ENCODE results near the gene DENND1A.

DENND1A gene

GRCh38 chr9:123542435-123543225, 387.3 kb downstream of the DENND1A start:
- no peak for DNase-seq (ENCODE audit: low read depth)
- no peak overlapping the region for H3K4me3 ChIP-seq (ENCODE audit: low read length)
- TF ChIP-seq, protein P1, sequence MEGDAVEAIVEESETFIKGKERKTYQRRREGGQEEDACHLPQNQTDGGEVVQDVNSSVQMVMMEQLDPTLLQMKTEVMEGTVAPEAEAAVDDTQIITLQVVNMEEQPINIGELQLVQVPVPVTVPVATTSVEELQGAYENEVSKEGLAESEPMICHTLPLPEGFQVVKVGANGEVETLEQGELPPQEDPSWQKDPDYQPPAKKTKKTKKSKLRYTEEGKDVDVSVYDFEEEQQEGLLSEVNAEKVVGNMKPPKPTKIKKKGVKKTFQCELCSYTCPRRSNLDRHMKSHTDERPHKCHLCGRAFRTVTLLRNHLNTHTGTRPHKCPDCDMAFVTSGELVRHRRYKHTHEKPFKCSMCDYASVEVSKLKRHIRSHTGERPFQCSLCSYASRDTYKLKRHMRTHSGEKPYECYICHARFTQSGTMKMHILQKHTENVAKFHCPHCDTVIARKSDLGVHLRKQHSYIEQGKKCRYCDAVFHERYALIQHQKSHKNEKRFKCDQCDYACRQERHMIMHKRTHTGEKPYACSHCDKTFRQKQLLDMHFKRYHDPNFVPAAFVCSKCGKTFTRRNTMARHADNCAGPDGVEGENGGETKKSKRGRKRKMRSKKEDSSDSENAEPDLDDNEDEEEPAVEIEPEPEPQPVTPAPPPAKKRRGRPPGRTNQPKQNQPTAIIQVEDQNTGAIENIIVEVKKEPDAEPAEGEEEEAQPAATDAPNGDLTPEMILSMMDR (IDR thresholded peaks at IDR 0.05; ENCODE audit: insufficient read depth, low read depth, low read length, missing control alignments), result no peak

DNA sequence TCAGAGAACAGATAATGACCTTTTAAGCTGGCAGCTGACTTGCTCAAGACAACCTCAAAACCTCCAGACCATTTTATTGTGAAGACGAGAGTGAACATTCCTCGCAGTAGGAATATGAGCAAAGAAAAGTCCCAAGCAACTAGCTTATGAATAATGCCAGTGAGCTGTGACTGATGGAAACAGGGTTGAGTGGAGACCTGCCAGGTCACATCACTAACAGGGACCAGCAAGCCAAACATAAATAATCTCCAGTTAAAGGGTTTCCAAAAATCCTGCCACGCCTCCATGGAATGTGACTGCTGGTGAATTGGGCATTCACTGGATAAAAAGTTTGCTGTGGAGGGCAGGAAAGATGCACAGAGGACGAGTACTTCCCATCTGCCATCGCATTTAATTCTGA, 388.5 kb downstream of the DENND1A start:
- H3K4me3 ChIP-seq (ENCODE audit: low read length), result no peak overlapping the region
- DNase-seq (ENCODE audit: low read depth), result no peak
- TF ChIP-seq, protein P1 (IDR thresholded peaks at IDR 0.05; ENCODE audit: insufficient read depth, low read depth, low read length, missing control alignments), result no peak

DNA sequence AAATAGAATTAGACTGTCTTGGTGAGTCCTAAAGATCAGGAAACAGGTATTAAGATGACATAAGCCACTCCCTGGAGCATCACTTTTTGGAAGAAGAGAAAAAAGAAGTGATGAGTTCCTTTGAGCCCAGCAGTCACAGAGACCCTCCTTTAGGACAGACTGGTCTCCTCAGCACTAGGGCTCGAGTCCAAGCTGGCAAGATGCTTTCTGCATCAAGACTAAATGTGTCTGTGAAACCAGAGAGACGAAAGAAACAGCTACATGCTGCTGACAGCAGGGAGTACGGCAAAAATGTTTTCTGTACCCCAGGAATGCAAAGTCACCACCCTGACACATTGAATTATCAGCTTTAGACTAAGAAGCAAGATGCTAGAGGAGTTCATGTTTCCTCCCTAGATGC, 389.5 kb downstream of the DENND1A start:
- H3K4me3 ChIP-seq (ENCODE audit: low read length), result no peak overlapping the region
- TF ChIP-seq, protein P1 (IDR thresholded peaks at IDR 0.05; ENCODE audit: insufficient read depth, low read depth, low read length, missing control alignments), result no peak
- no peak for DNase-seq (ENCODE audit: low read depth)

DNA sequence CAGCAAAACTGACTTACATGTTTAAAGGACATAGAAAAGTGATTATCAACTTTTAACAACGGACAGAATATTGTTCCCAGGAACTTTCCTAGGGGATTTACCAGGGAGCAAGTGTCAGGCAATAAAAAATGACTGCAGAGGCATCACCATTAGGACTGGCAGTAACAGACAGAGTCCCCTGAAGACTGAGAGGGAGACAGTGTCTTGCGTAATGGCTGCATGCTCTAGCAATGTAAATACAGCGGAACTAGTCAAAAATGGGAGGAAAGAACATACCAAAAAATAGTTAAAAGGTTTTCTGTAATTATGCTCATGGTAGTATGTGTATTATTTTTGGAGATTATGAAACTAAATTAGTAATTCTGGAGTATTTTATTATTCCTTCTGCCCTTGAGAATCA, 392.1 kb downstream of the DENND1A start:
- TF ChIP-seq, protein P1 (IDR thresholded peaks at IDR 0.05; ENCODE audit: insufficient read depth, low read depth, low read length, missing control alignments), result no peak
- DNase-seq (ENCODE audit: low read depth), result no peak
- no peak overlapping the region for H3K4me3 ChIP-seq (ENCODE audit: low read length)

- TF ChIP-seq, protein P1 (IDR thresholded peaks at IDR 0.05; ENCODE audit: insufficient read depth, low read depth, low read length, missing control alignments), result no peak
- H3K4me3 ChIP-seq (ENCODE audit: low read length), result no peak overlapping the region
- DNase-seq (ENCODE audit: low read depth), result no peak
Observed at GRCh38 chr9:123536455-123536868, 393.5 kb downstream of the DENND1A start.

DNA sequence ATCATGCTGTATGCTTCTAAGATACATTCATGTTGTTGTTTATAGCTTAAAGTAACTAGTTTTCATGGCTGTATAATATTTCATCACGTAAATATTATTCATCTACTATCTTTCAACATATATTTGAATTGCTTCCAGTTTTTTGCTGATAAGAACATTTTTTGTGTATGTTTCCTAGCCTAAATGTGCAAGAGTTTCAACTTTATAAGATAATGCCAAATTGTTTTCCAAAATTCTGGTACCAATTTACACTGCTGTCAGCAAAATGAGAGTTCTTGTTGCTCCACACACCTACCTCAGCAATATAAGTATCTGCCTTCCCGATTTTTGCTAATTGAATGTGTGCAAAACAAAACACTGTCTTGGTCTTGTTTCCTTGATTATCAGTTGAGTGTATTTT, 395.6 kb downstream of the DENND1A start:
- TF ChIP-seq, protein P1 (IDR thresholded peaks at IDR 0.05; ENCODE audit: insufficient read depth, low read depth, low read length, missing control alignments), result no peak
- H3K4me3 ChIP-seq (ENCODE audit: low read length), result no peak overlapping the region
- no peak for DNase-seq (ENCODE audit: low read depth)

DNA sequence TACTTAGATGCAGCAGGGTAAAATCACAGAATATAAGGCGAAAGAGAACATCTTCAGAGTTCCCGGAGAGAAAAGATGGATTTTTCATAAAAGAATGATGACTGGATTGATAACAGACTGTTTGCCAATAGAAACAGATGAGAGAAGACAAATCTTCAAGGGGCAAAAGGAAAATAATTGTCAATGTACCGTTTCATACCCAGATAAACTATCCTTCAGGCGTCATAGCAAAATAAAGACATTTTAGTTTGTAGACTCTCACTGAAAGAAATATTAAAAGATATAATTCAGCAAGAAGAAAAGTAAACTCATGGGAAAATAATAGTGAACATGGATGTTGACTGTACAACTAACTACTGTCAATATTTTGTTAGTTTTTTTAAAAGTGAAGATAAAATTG, 399.7 kb downstream of the DENND1A start:
- TF ChIP-seq, protein P1 (IDR thresholded peaks at IDR 0.05; ENCODE audit: insufficient read depth, low read depth, low read length, missing control alignments), result no peak
- H3K4me3 ChIP-seq (ENCODE audit: low read length), result no peak overlapping the region
- DNase-seq (ENCODE audit: low read depth), result no peak
